ENCODE results near the gene SLC12A6. TPM values are rescaled to one million over a fixed set of nuclear protein-coding genes. Genes with fewer than 3 reads are reported as not detected.
A peak's percentile ranks its signal among the peaks of the same experiment; 100 is the strongest.

The SLC12A6 gene
- total and polyA plus RNA-seq, 2 of the 13 experiments (the other 11 are each of a cell fraction or from before 2014, with no cell fraction given): 15.2 to 30.1 TPM

- peak; percentile 62; the same call in 1 of the 2 replicates for TF ChIP-seq ARID4A (CRISPR knock-in tag; IDR thresholded peaks at IDR 0.05; ENCODE audit: borderline replicate concordance)
- no peak for TF ChIP-seq IRF1 (CRISPR knock-in tag; IDR thresholded peaks at IDR 0.05; ENCODE audit: low read depth)
- TF ChIP-seq PATZ1 (CRISPR knock-in tag; IDR thresholded peaks at IDR 0.05): peak; percentile 86
- no peak for TF ChIP-seq MEIS2 (CRISPR knock-in tag; IDR thresholded peaks at IDR 0.05)
- TF ChIP-seq ZNF800 (CRISPR knock-in tag; IDR thresholded peaks at IDR 0.05): no peak
- TF ChIP-seq TEAD3 (CRISPR knock-in tag; optimal IDR thresholded peaks at IDR 0.05; ENCODE audit: borderline replicate concordance): no peak
- no peak for TF ChIP-seq ZSCAN5A (CRISPR knock-in tag; IDR thresholded peaks at IDR 0.05; ENCODE audit: borderline replicate concordance)
- TF ChIP-seq ZNF260 (CRISPR knock-in tag; IDR thresholded peaks at IDR 0.05; ENCODE audit: borderline replicate concordance, low read depth): no peak
- no peak for TF ChIP-seq ZFYVE20 (CRISPR knock-in tag; IDR thresholded peaks at IDR 0.05; ENCODE audit: borderline replicate concordance, low read depth)
- no peak for TF ChIP-seq ZFAT (CRISPR knock-in tag; conservative IDR thresholded peaks at IDR 0.05)
- no peak for TF ChIP-seq ZBTB33 (CRISPR knock-in tag; IDR thresholded peaks at IDR 0.05)
- no peak for TF ChIP-seq ZMAT3 (CRISPR knock-in tag; conservative IDR thresholded peaks at IDR 0.05)
Observed at GRCh38 chr15:34366271-34367065, 28.9 kb upstream of the SLC12A6 start (continued).

Data from HepG2 (cell line).